B cell (primary cell): ENCODE data around the gene MYH14. TPM values are rescaled to one million over a fixed set of nuclear protein-coding genes. Genes with fewer than 3 reads are reported as not detected.

Source experiments
- ATAC-seq: fragments of 200-7000 bp; cut with Tn5 transposase; one replicate; pipeline ENCODE4 v1.10.0; 2021; ENCODE audit warnings: low read depth, mild to moderate bottlenecking, moderate number of reproducible peaks, moderate library complexity
- CTCF ChIA-PET: fragments of 350-600 bp; sonication (Branson Sonifier 250); formaldehyde crosslinking; loops from one replicate; lab custom pipeline; 2021; ENCODE audit warnings: antibody characterized with exemption, inconsistent platforms; lab: Charles Lee
- POLR2A ChIA-PET: fragments of 350-600 bp; sonication (Branson Sonifier 250); formaldehyde crosslinking; loops from one replicate; lab custom pipeline; 2021; ENCODE audit warnings: antibody characterized with exemption; lab: Charles Lee
- DNase-seq: peaks from one replicate; pipeline ENCODE4 v3.0.0; 2013
- H2AFZ ChIP-seq: 2 replicates; pipeline ENCODE4 v1.6.1; 2012; ENCODE audit warnings: mild to moderate bottlenecking, low read depth, low read length; ENCODE audit not compliant: insufficient read depth, poor library complexity, severe bottlenecking
- H3K27ac ChIP-seq, 2 donors: 1 replicate in 1 of 2; 2 replicates in 1 of 2; pipeline ENCODE4 v1.5.1; 2012 to 2013; ENCODE audit warnings: low read length in 2 of 2, mild to moderate bottlenecking in 2 of 2, moderate library complexity in 1 of 2
- H3K27me3 ChIP-seq, 4 experiments: fragments of 200-600 bp in 1 of 4; sonication (generic) in 1 of 4; replicated peaks in 1 of 4; 1 replicate in 2 of 4; 2 replicates in 2 of 4; pipeline versions ENCODE4 v1.6.1 to v1.7.0; 2013 to 2016; ENCODE audit warnings: low read length in 3 of 4, mild to moderate bottlenecking in 2 of 4, mixed read lengths in 1 of 4, moderate library complexity in 1 of 4; ENCODE audit not compliant: insufficient read depth in 4 of 4, control insufficient read depth in 3 of 4; ENCODE audit errors: control extremely low read depth in 1 of 4
- H3K36me3 ChIP-seq, 2 experiments: replicated peaks in 1 of 2; 1 replicate in 1 of 2; 2 replicates in 1 of 2; pipeline versions ENCODE4 v1.6.1 to v1.7.1; 2013; ENCODE audit warnings: low read length in 1 of 2; ENCODE audit not compliant: insufficient read depth in 2 of 2, control insufficient read depth in 1 of 2; ENCODE audit errors: control extremely low read depth in 1 of 2, extremely low read depth in 1 of 2
- H3K4me1 ChIP-seq, 2 donors: fragments of 200-600 bp in 1 of 2; sonication (generic) in 1 of 2; 1 replicate in 1 of 2; 2 replicates in 1 of 2; pipeline versions ENCODE4 v1.5.1 to v1.6.1; 2013 to 2017; ENCODE audit warnings: low read length in 2 of 2; ENCODE audit not compliant: control insufficient read depth in 2 of 2, insufficient read depth in 2 of 2
- H3K4me2 ChIP-seq: replicated peaks from 2 replicates; pipeline ENCODE3; 2012; ENCODE audit warnings: mild to moderate bottlenecking, low read depth, low read length; ENCODE audit not compliant: poor library complexity, severe bottlenecking
- H3K4me3 ChIP-seq, 5 experiments: fragments of 200-600 bp in 1 of 5; sonication (generic) in 1 of 5; 1 replicate in 3 of 5; 2 replicates in 2 of 5; pipeline versions ENCODE4 v1.5.1 to v1.7.0; 2011 to 2016; ENCODE audit warnings: low read length in 4 of 5, mild to moderate bottlenecking in 4 of 5, low read depth in 2 of 5, control low read depth in 1 of 5, moderate library complexity in 1 of 5; ENCODE audit not compliant: insufficient read depth in 1 of 5; ENCODE audit errors: control extremely low read depth in 1 of 5, extremely low read depth in 1 of 5
- H3K79me2 ChIP-seq: fragments of 200-600 bp; sonication (generic); one replicate; pipeline ENCODE4 v1.6.0; 2016; ENCODE audit warnings: low read length; ENCODE audit not compliant: control insufficient read depth, insufficient read depth
- H3K9ac ChIP-seq: fragments of 200-600 bp; sonication (generic); 2 replicates; pipeline ENCODE4 v1.6.1; 2017; ENCODE audit warnings: mild to moderate bottlenecking, low read length, moderate library complexity
- H3K9me3 ChIP-seq, 3 donors: one replicate each; pipeline versions ENCODE4 v1.6.1 to v1.7.1; 2013; ENCODE audit warnings: low read length in 2 of 3; ENCODE audit not compliant: control insufficient read depth in 2 of 3, insufficient read depth in 1 of 3; ENCODE audit errors: control extremely low read depth in 1 of 3
- H4K20me1 ChIP-seq: 2 replicates; pipeline ENCODE4 v1.6.0; 2012; ENCODE audit warnings: mild to moderate bottlenecking, low read length; ENCODE audit not compliant: insufficient read depth, control insufficient read depth, poor library complexity, severe bottlenecking
- H3K27ac Mint-ChIP-seq: one replicate; pipeline ENCODE4 v1.8.0; 2021; ENCODE audit warnings: mixed read lengths
- H3K27me3 Mint-ChIP-seq: one replicate; pipeline ENCODE4 v1.8.0; 2021; ENCODE audit warnings: mixed read lengths
- H3K4me1 Mint-ChIP-seq: one replicate; pipeline ENCODE4 v1.8.0; 2021; ENCODE audit warnings: mixed read lengths
- H3K4me3 Mint-ChIP-seq: one replicate; pipeline ENCODE4 v1.8.0; 2021; ENCODE audit warnings: mixed read lengths
- H3K9me3 Mint-ChIP-seq: one replicate; pipeline ENCODE4 v1.8.0; 2022; ENCODE audit warnings: mixed read lengths; ENCODE audit not compliant: insufficient read depth
- CTCF ChIP-seq: fragments of 200-600 bp; IDR thresholded peaks from one replicate; pipeline ENCODE4 v1.8.0; 2022; ENCODE audit warnings: antibody characterized with exemption, mild to moderate bottlenecking
- EZH2 ChIP-seq: IDR thresholded peaks from 2 replicates; pipeline ENCODE4 v1.6.1; 2012; ENCODE audit warnings: borderline replicate concordance, low read depth, mild to moderate bottlenecking, moderate library complexity, low read length; ENCODE audit not compliant: insufficient read depth, poor library complexity, severe bottlenecking
- WGBS: methylation state at CpG from one replicate; pipeline ENCODE4 v1.1.5; 2013; ENCODE audit warnings: missing lambda C conversion rate; ENCODE audit not compliant: insufficient coverage; 5-methylcytosine and 5-hydroxymethylcytosine counted together
- intact Hi-C: fragments of 100-400 bp; cut with micrococcal nuclease; formaldehyde crosslinking; loops from one replicate; pipeline ENCODE4 v1.10.0; 2022
- polyA plus RNA-seq: library from polyadenylated mRNA; depleted of rRNA; stranded (reverse); fragments of >200 nt; gene quantifications from 2 replicates; pipeline ENCODE4 v1.2.3, GENCODE V29; 2012
- total RNA-seq, 2 donors: library from RNA; stranded (reverse); fragments of 120-200 nt in 1 of 2; gene quantifications; 1 replicate in 1 of 2; 2 replicates in 1 of 2; pipeline versions ENCODE4 v1.2.3 to v1.2.4, GENCODE V29; 2013 to 2022

The MYH14 gene
- total and polyA plus RNA-seq, 2 donors (not counting 1 experiment from before 2014, with no cell fraction given), result not detected

- CTCF ChIA-PET, result interaction anchor here (1.0 kb wide), 1 partner anchor 13 kb away, joined by 3 read pairs; no protein-coding TSS in a partner anchor
- Histone ChIP-seq H3K4me3 (no peak overlapping the region), H4K20me1 (no peaks in the 10 kb centered on the region), H3K9ac (no peak overlapping the region), H3K4me2 (peak overlapping the region; percentile 15), H3K9me3 (peaks cover 0 to 33% (median 2%) of the 10 kb centered on the region in 3 donors), H3K27me3 (peaks cover 0 to 64% (median 42%) of the 10 kb centered on the region in 4 experiments), H2AFZ (no peak overlapping the region), H3K79me2 (no peaks in the 10 kb centered on the region), H3K36me3 (no peaks in the 10 kb centered on the region), H3K4me1 (peaks cover 24 to 38% of the 10 kb centered on the region in 2 donors), H3K27ac (no peak overlapping the region)
- no peak for TF ChIP-seq CTCF
- no peak for TF ChIP-seq EZH2
- Mint-ChIP-seq H3K4me3 (peak overlapping the region; percentile 16), H3K27ac (no peak overlapping the region), H3K9me3 (no peaks in the 10 kb centered on the region), H3K4me1 (peaks cover 27% of the 10 kb centered on the region), H3K27me3 (peaks cover 46% of the 10 kb centered on the region)
- 2% methylated on average over 21 of the region's 40 CpGs for WGBS
- intact Hi-C loops, result no loop called here
- DNase-seq (no peak), ATAC-seq (no peak)
- POLR2A ChIA-PET, result interaction anchor here (0.6 to 0.7 kb wide), 2 partner anchors 117 to 632 kb away, joined by 6 to 10 read pairs; no protein-coding TSS in a partner anchor
Observed at GRCh38 chr19:50314724-50315708, 111.6 kb downstream of the MYH14 start.
